ENCODE measurements around the gene PALM.

GRCh38 chr19:662962-663681 lies 45.6 kb upstream of the PALM start, which contains the start of gene RNF126:
- TF ChIP-seq POLR2A (IDR thresholded peaks at IDR 0.05; ENCODE audit: low read length), result peak; percentile 45
- no peak for TF ChIP-seq CTCF (IDR thresholded peaks at IDR 0.05)
- TF ChIP-seq RNF2 (IDR thresholded peaks at IDR 0.05; ENCODE audit: borderline replicate concordance, low read depth), result no peak
- no peak for TF ChIP-seq ZNF302 (CRISPR knock-in tag; IDR thresholded peaks at IDR 0.05)
- no peak for TF ChIP-seq PBX3 (IDR thresholded peaks at IDR 0.05)
- TF ChIP-seq USF2 (IDR thresholded peaks at IDR 0.05), result no peak
- TF ChIP-seq ZSCAN20 (CRISPR knock-in tag; IDR thresholded peaks at IDR 0.05), result no peak
- TF ChIP-seq HOXA7 (CRISPR knock-in tag; IDR thresholded peaks at IDR 0.05), result no peak
- no peak for TF ChIP-seq EP300 (IDR thresholded peaks at IDR 0.05)
- TF ChIP-seq CEBPB (IDR thresholded peaks at IDR 0.05), result no peak
- TF ChIP-seq KDM5A (IDR thresholded peaks at IDR 0.05), result no peak

Measured in A549 (cell line).